A673 (cell line): Measurements from ENCODE around the gene P4HA2. TPM values are rescaled to one million over a fixed set of nuclear protein-coding genes. Genes with fewer than 3 reads are reported as not detected.

Source experiments
- BruUV-seq: library from RNA; stranded (reverse); fragments of 400-500 nt; replicated peaks from 2 replicates; lab custom pipeline; 2021; lab: Mats Ljungman, UMichigan
- CTCF ChIA-PET: fragments of 300-600 bp; sonication (Branson Sonifier 250); formaldehyde crosslinking; loops from one replicate; lab custom pipeline; 2022; ENCODE audit warnings: antibody characterized with exemption; lab: Charles Lee
- POLR2A ChIA-PET: fragments of 300-600 bp; sonication (Branson Sonifier 250); formaldehyde crosslinking; loops from one replicate; lab custom pipeline; 2022; ENCODE audit warnings: antibody characterized with exemption; ENCODE audit not compliant: low non-redundant PET; lab: Charles Lee
- DNase-seq: peaks from one replicate; pipeline ENCODE4 v3.0.0-alpha.2; 2015; ENCODE audit warnings: low spot score
- H3K27ac ChIP-seq: fragments of 200-600 bp; sonication (generic); 2 replicates; pipeline ENCODE4 v1.5.1; 2016; ENCODE audit warnings: mixed run types, low read depth, mild to moderate bottlenecking, mixed read lengths, antibody characterized with exemption, low read length; ENCODE audit not compliant: poor library complexity, severe bottlenecking
- H3K27me3 ChIP-seq: fragments of 200-600 bp; sonication (generic); replicated peaks from 2 replicates; pipeline ENCODE4 v1.6.1; 2017; ENCODE audit warnings: mixed run types, low read depth, mild to moderate bottlenecking, mixed read lengths, antibody characterized with exemption, low read length; ENCODE audit not compliant: insufficient read depth, poor library complexity
- H3K36me3 ChIP-seq: fragments of 200-600 bp; sonication (generic); 2 replicates; pipeline ENCODE4 v1.6.1; 2016; ENCODE audit warnings: mixed run types, mild to moderate bottlenecking, mixed read lengths, antibody characterized with exemption, low read length; ENCODE audit not compliant: insufficient read depth, poor library complexity, severe bottlenecking
- H3K4me1 ChIP-seq: fragments of 200-600 bp; sonication (generic); 2 replicates; pipeline ENCODE4 v1.6.1; 2017; ENCODE audit warnings: mixed run types, mild to moderate bottlenecking, mixed read lengths, antibody characterized with exemption, low read length; ENCODE audit not compliant: insufficient read depth, poor library complexity, severe bottlenecking
- H3K4me3 ChIP-seq: fragments of 200-600 bp; sonication (generic); 2 replicates; pipeline ENCODE4 v1.5.1; 2016; ENCODE audit warnings: low read depth, mixed run types, mild to moderate bottlenecking, mixed read lengths, low read length; ENCODE audit not compliant: poor library complexity, severe bottlenecking
- H3K9me3 ChIP-seq: fragments of 200-600 bp; sonication (generic); 2 replicates; pipeline ENCODE4 v1.6.1; 2016; ENCODE audit warnings: mixed run types, low read depth, mild to moderate bottlenecking, mixed read lengths, antibody characterized with exemption, low read length; ENCODE audit not compliant: poor library complexity, severe bottlenecking
- EZH2 ChIP-seq: fragments of 200-600 bp; sonication (generic); IDR thresholded peaks from 2 replicates; pipeline ENCODE4 v1.6.1; 2017; ENCODE audit warnings: borderline replicate concordance, low read depth, mild to moderate bottlenecking, mixed read lengths, antibody characterized with exemption, low read length; ENCODE audit not compliant: poor library complexity, severe bottlenecking
- intact Hi-C: fragments of 100-400 bp; cut with micrococcal nuclease; formaldehyde crosslinking; loops from one replicate; pipeline ENCODE4 v1.10.0; 2022; ENCODE audit not compliant: unreplicated experiment
- total RNA-seq: library from RNA; stranded (reverse); gene quantifications from 2 replicates; pipeline ENCODE4 v1.2.3, GENCODE V29; 2021
- TF ChIP-seq, protein P1 (sequence below): fragments of 300-800, 200-600 bp; sonication (generic); conservative IDR thresholded peaks from 2 replicates; pipeline ENCODE4 v1.5.1; 2017; ENCODE audit warnings: low read depth, mild to moderate bottlenecking, antibody characterized with exemption, low read length, moderate library complexity, mixed read lengths

Gene P4HA2
- total RNA-seq, 1 experiment from 2014 or later: 2.8 TPM

DNA sequence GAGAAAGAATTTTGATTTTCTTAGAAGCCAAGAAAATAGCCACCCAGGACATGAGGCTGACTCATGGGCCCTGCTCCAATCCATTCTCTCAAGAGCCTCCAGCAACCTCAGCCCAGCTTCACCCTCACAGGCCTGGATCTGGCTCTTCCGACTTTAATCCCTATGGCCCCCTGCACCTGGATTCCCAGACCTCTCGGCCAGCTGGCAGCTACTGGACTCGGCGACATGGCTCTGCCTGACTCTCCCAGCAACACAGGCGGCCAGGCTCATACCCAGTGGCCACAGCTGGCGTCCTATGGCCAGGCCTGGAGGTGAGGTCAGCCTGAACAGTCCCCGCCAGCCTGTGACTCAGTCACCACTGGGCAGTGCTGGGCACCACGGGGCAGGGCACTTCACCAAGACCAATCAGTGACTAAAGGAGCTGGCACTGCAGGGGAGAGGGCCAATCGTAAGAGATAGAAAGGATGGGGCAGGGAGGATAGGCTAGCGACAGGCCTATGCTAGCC lies 23.6 kb upstream of the P4HA2 start:
- TF ChIP-seq EZH2: no peak
- TF ChIP-seq, protein P1, sequence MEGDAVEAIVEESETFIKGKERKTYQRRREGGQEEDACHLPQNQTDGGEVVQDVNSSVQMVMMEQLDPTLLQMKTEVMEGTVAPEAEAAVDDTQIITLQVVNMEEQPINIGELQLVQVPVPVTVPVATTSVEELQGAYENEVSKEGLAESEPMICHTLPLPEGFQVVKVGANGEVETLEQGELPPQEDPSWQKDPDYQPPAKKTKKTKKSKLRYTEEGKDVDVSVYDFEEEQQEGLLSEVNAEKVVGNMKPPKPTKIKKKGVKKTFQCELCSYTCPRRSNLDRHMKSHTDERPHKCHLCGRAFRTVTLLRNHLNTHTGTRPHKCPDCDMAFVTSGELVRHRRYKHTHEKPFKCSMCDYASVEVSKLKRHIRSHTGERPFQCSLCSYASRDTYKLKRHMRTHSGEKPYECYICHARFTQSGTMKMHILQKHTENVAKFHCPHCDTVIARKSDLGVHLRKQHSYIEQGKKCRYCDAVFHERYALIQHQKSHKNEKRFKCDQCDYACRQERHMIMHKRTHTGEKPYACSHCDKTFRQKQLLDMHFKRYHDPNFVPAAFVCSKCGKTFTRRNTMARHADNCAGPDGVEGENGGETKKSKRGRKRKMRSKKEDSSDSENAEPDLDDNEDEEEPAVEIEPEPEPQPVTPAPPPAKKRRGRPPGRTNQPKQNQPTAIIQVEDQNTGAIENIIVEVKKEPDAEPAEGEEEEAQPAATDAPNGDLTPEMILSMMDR: no peak
- no peak for DNase-seq
- H3K27ac ChIP-seq: no peak overlapping the region
- POLR2A ChIA-PET: no interaction called here
- no peaks in the 10 kb centered on the region for H3K4me1 ChIP-seq
- no TSS peak for BruUV-seq
- CTCF ChIA-PET: interaction anchor here (1.6 kb wide), 1 partner anchor 13 kb away, joined by 3 read pairs; no protein-coding TSS in a partner anchor
- H3K9me3 ChIP-seq: peaks cover 6% of the 10 kb centered on the region
- no peaks in the 10 kb centered on the region for H3K36me3 ChIP-seq
- H3K27me3 ChIP-seq: no peaks in the 10 kb centered on the region
- H3K4me3 ChIP-seq: no peak overlapping the region
- intact Hi-C loops: no loop called here

DNA sequence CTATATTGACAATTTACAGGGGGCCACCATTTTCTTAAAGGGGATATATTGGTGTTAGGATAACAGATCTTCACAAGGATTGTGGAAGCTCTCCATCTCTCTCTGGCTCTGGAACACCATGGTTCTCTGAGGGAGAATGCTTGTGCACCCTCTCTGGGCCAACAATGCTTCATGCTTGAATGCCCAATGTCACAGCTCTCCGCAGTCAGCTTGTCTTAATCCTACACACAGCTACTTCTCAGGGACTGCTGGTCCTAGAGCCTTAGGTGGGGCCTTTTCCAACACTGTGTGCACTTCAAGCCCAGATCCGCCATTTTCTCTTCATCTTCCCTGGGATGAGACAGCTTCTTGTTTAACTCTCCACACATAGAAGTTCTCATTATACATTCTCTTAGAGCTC lies 22.9 kb upstream of the P4HA2 start:
- no peak for DNase-seq
- no peak for TF ChIP-seq EZH2
- TF ChIP-seq, protein P1: no peak
- BruUV-seq: no TSS peak
- Histone ChIP-seq H3K4me3 (no peak overlapping the region), H3K36me3 (no peaks in the 10 kb centered on the region), H3K27me3 (no peaks in the 10 kb centered on the region), H3K9me3 (peaks cover 6% of the 10 kb centered on the region), H3K27ac (no peak overlapping the region), H3K4me1 (no peaks in the 10 kb centered on the region)
- ChIA-PET POLR2A (no interaction called here), CTCF (interaction anchor here (1.6 kb wide), 1 partner anchor 12 kb away, joined by 3 read pairs; no protein-coding TSS in a partner anchor)
- intact Hi-C loops: no loop called here

DNA sequence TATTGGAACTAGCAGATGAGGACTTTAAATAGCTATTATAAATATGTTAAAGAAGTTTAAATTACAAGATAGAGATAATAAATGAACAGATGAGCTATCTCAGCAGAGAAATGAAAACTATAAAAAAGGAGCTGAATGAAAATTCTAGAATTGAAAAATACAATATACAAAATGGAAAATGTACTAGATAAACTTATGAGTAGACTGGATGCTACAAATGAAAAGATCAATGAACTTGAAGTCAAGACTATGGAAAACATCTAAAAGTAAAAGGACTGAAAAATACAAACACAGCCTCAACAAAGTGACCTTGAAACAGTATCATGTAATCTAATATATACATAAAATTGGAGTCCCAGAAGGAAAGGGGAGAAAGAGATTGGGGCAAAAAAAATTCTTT lies 19.2 kb upstream of the P4HA2 start:
- Histone ChIP-seq H3K36me3 (no peaks in the 10 kb centered on the region), H3K9me3 (peaks cover 6% of the 10 kb centered on the region), H3K4me1 (no peaks in the 10 kb centered on the region), H3K4me3 (no peak overlapping the region), H3K27ac (no peak overlapping the region), H3K27me3 (no peaks in the 10 kb centered on the region)
- ChIA-PET CTCF (no interaction called here), POLR2A (no interaction called here)
- TF ChIP-seq EZH2: no peak
- TF ChIP-seq, protein P1: no peak
- no peak for DNase-seq
- intact Hi-C loops: no loop called here
- no TSS peak for BruUV-seq
